SK-N-SH (cell line): ENCODE results near the gene SORBS1. TPM values are rescaled to one million over a fixed set of nuclear protein-coding genes. Genes with fewer than 3 reads are reported as not detected.

Experiments used
- CTCF ChIA-PET: fragments of 300-600, 350-600 bp; formaldehyde crosslinking; extraction: SDS; loops from one replicate; lab custom pipeline; 2021; lab: Yijun Ruan, JAX
- POLR2A ChIA-PET: fragments of 350-600 bp; sonication (Branson Sonifier 250); formaldehyde crosslinking; extraction: SDS; loops from one replicate; lab custom pipeline; 2020; ENCODE audit warnings: antibody characterized with exemption, inconsistent platforms; lab: Yijun Ruan, JAX
- DNase-seq: peaks from one replicate; pipeline ENCODE4 v3.0.0; 2012
- H2AFZ ChIP-seq: fragments of 200-600 bp; sonication (generic); 2 replicates; pipeline ENCODE4 v1.8.1; 2016; ENCODE audit warnings: antibody characterized with exemption, mild to moderate bottlenecking, low read depth
- H3F3A ChIP-seq: fragments of 200-600 bp; sonication (generic); replicated peaks from 2 replicates; pipeline ENCODE3; 2016; ENCODE audit warnings: antibody characterized with exemption, mild to moderate bottlenecking; ENCODE audit not compliant: insufficient read depth
- H3K27ac ChIP-seq, 2 experiments: fragments of 200-500 bp in 1 of 2; fragments of 200-600 bp in 1 of 2; sonication (Bioruptor generic) in 1 of 2; sonication (generic), shearing (Covaris generic) in 1 of 2; 2 replicates each; pipeline versions ENCODE4 v1.5.1 to v1.6.1; 2014 to 2016; ENCODE audit warnings: low read depth in 2 of 2, inconsistent platforms in 1 of 2, low read length in 1 of 2, mild to moderate bottlenecking in 1 of 2, mixed read lengths in 1 of 2
- H3K27me3 ChIP-seq: fragments of 200-600 bp; sonication (generic), shearing (Covaris generic); 2 replicates; pipeline ENCODE4 v1.6.1; 2016; ENCODE audit warnings: mixed run types; ENCODE audit not compliant: insufficient read depth
- H3K36me3 ChIP-seq, 2 experiments: fragments of 200-500 bp in 1 of 2; fragments of 200-600 bp in 1 of 2; sonication (Bioruptor generic) in 1 of 2; sonication (generic) in 1 of 2; replicated peaks in 1 of 2; 2 replicates each; pipeline versions ENCODE3 to v1.5.1; 2014 to 2016; ENCODE audit warnings: low read length in 1 of 2, mild to moderate bottlenecking in 1 of 2; ENCODE audit not compliant: insufficient read depth in 2 of 2, control insufficient read depth in 1 of 2
- H3K4me1 ChIP-seq, 2 experiments: fragments of 200-500 bp in 1 of 2; fragments of 200-600 bp in 1 of 2; sonication (Bioruptor generic) in 1 of 2; sonication (generic), shearing (Covaris generic) in 1 of 2; 2 replicates each; pipeline versions ENCODE4 v1.5.1 to v1.6.1; 2014 to 2016; ENCODE audit warnings: low read depth in 1 of 2, low read length in 1 of 2, mixed run types in 1 of 2; ENCODE audit not compliant: insufficient read depth in 2 of 2, control insufficient read depth in 1 of 2
- H3K4me2 ChIP-seq: fragments of 200-600 bp; sonication (generic), shearing (Covaris generic); 2 replicates; pipeline ENCODE4 v1.6.1; 2017; ENCODE audit warnings: mixed run types
- H3K4me3 ChIP-seq, 2 experiments: fragments of 200-500 bp in 1 of 2; fragments of 200-600 bp in 1 of 2; sonication (Bioruptor generic) in 1 of 2; sonication (generic), shearing (Covaris generic) in 1 of 2; 2 replicates each; pipeline versions ENCODE4 v1.5.1 to v1.8.1; 2014 to 2016; ENCODE audit warnings: low read depth in 2 of 2, inconsistent platforms in 1 of 2, low read length in 1 of 2, mild to moderate bottlenecking in 1 of 2, mixed read lengths in 1 of 2, moderate library complexity in 1 of 2
- H3K79me2 ChIP-seq: fragments of 200-600 bp; sonication (generic); 2 replicates; pipeline ENCODE4 v1.8.1; 2017; ENCODE audit warnings: mild to moderate bottlenecking; ENCODE audit not compliant: insufficient read depth
- H3K9ac ChIP-seq: fragments of 200-600 bp; sonication (generic); 2 replicates; pipeline ENCODE4 v1.6.1; 2017; ENCODE audit warnings: mixed run types
- H3K9me2 ChIP-seq: fragments of 200-600 bp; sonication (generic); 2 replicates; pipeline ENCODE4 v1.6.1; 2017; ENCODE audit warnings: mixed run types
- H3K9me3 ChIP-seq: fragments of 200-600 bp; sonication (generic); 2 replicates; pipeline ENCODE4 v1.6.1; 2017; ENCODE audit warnings: mixed run types, mild to moderate bottlenecking, moderate library complexity
- H4K20me1 ChIP-seq: fragments of 200-600 bp; sonication (generic); 2 replicates; pipeline ENCODE4 v1.6.1; 2017; ENCODE audit warnings: mild to moderate bottlenecking, mixed run types; ENCODE audit not compliant: insufficient read depth
- CHD2 ChIP-seq: fragments of 150-350 bp; IDR thresholded peaks from 2 replicates; pipeline ENCODE4 v1.6.1; 2018; ENCODE audit warnings: low read length; ENCODE audit not compliant: partially characterized antibody
- ELF1 ChIP-seq: IDR thresholded peaks from 2 replicates; pipeline ENCODE4 v1.4.0; 2012
- EZH2phosphoT487 ChIP-seq: fragments of 200-600 bp; sonication (generic); IDR thresholded peaks from 2 replicates; pipeline ENCODE4 v1.6.1; 2017; ENCODE audit warnings: low read depth, mixed run types, mild to moderate bottlenecking, antibody characterized with exemption, moderate library complexity, borderline replicate concordance
- FOXJ3 ChIP-seq: sonication (generic); formaldehyde crosslinking; IDR thresholded peaks from 2 replicates; pipeline ENCODE4 v1.5.1; 2020; ENCODE audit warnings: mild to moderate bottlenecking, missing genetic modification reagents
- FOXM1 ChIP-seq: IDR thresholded peaks from 2 replicates; pipeline ENCODE4 v1.4.0; 2012; ENCODE audit warnings: low read depth, mild to moderate bottlenecking
- GABPA ChIP-seq: IDR thresholded peaks from 2 replicates; pipeline ENCODE4 v1.4.0; 2012; ENCODE audit warnings: low read depth, mild to moderate bottlenecking
- GATA2 ChIP-seq: sonication (generic); formaldehyde crosslinking; IDR thresholded peaks from 2 replicates; pipeline ENCODE4 v1.5.0; 2020; ENCODE audit warnings: mild to moderate bottlenecking, missing genetic modification reagents
- JUND ChIP-seq: IDR thresholded peaks from 2 replicates; pipeline ENCODE4 v1.4.0; 2012
- MEF2A ChIP-seq: IDR thresholded peaks from 2 replicates; pipeline ENCODE4 v1.4.0; 2012; ENCODE audit warnings: low read depth, borderline replicate concordance
- MXI1 ChIP-seq: IDR thresholded peaks from 2 replicates; pipeline ENCODE4 v1.6.1; 2012; ENCODE audit warnings: mild to moderate bottlenecking, low read depth, low read length, improper control_type of control experiment
- NRF1 ChIP-seq: IDR thresholded peaks from 2 replicates; pipeline ENCODE4 v1.6.1; 2012; ENCODE audit warnings: low read depth, mild to moderate bottlenecking, low read length
- RCOR1 ChIP-seq: fragments of 150-350 bp; IDR thresholded peaks from 2 replicates; pipeline ENCODE4 v1.6.1; 2017; ENCODE audit warnings: antibody characterized with exemption, low read length
- RFX5 ChIP-seq: IDR thresholded peaks from 2 replicates; pipeline ENCODE4 v1.6.1; 2012; ENCODE audit warnings: mild to moderate bottlenecking, improper control_type of control experiment, low read length
- SMC3 ChIP-seq: IDR thresholded peaks from 2 replicates; pipeline ENCODE4 v1.6.1; 2012; ENCODE audit warnings: low read depth, low read length, improper control_type of control experiment
- TAF1 ChIP-seq: IDR thresholded peaks from 2 replicates; pipeline ENCODE4 v1.6.1; 2012; ENCODE audit warnings: low read depth, mild to moderate bottlenecking, low read length, moderate library complexity, borderline replicate concordance
- TCF12 ChIP-seq: IDR thresholded peaks from 2 replicates; pipeline ENCODE4 v1.4.0; 2012
- WGBS: methylation state at CpG from one replicate; pipeline ENCODE4 v1.1.6; 2017; ENCODE audit warnings: low lambda C conversion rate; 5-methylcytosine and 5-hydroxymethylcytosine counted together
- polyA plus RNA-seq, 3 experiments: library from polyadenylated mRNA; depleted of rRNA; stranded (reverse); fragments of >200 nt; gene quantifications; 2 replicates each; pipeline ENCODE4 v1.2.3, GENCODE V29; 2012
- TF ChIP-seq, protein P1 (sequence below): fragments of 150-350 bp; IDR thresholded peaks from 2 replicates; pipeline ENCODE4 v1.6.1; 2017; ENCODE audit warnings: antibody characterized with exemption, low read length, low read depth, borderline replicate concordance
- TF ChIP-seq, protein P2 (sequence below): IDR thresholded peaks from 2 replicates; pipeline ENCODE4; 2012
- TF ChIP-seq, protein P3 (sequence below): IDR thresholded peaks from 2 replicates; pipeline ENCODE4 v1.4.0; 2012; ENCODE audit warnings: low read depth, borderline replicate concordance
- TF ChIP-seq, protein P4 (sequence below): fragments of 150-350 bp; IDR thresholded peaks from 2 replicates; pipeline ENCODE4 v1.6.1; 2016; ENCODE audit warnings: mild to moderate bottlenecking, low read depth, low read length

SORBS1 gene
- polyA plus RNA-seq, 1 of the 3 experiments (the other 2 are of a cell fraction) = 0.36 TPM

DNA sequence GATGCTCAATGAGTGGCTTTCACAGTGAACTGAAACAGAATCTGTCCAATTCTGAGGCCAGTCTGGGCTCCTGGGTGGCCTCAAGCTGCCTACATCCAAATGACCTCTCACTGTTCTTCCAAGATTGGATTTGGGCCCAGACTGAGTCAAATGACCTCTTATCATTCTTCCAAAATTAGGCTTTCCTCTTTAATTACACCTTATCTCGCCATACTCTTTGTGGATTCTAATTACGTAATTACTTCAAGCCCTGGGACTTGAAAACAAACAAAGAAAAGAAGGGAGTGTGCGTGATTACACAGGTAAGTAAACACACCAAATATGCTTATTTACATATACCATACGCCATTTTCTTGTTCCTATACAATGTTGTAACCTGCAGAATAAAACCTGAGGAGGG lies 18.8 kb downstream of the SORBS1 start:
- WGBS = 61% methylated on average over 4 of the region's 4 CpGs
- H3K27ac ChIP-seq = no peak overlapping the region
- no peaks in the 10 kb centered on the region for H3K9me2 ChIP-seq
- H3K4me2 ChIP-seq = no peak overlapping the region
- TF ChIP-seq, protein P1, sequence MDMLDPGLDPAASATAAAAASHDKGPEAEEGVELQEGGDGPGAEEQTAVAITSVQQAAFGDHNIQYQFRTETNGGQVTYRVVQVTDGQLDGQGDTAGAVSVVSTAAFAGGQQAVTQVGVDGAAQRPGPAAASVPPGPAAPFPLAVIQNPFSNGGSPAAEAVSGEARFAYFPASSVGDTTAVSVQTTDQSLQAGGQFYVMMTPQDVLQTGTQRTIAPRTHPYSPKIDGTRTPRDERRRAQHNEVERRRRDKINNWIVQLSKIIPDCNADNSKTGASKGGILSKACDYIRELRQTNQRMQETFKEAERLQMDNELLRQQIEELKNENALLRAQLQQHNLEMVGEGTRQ = no peak
- TF ChIP-seq NRF1 (no peak), GABPA (no peak), SMC3 (no peak), FOXM1 (no peak), MEF2A (no peak), TAF1 (no peak)
- TF ChIP-seq, protein P2, sequence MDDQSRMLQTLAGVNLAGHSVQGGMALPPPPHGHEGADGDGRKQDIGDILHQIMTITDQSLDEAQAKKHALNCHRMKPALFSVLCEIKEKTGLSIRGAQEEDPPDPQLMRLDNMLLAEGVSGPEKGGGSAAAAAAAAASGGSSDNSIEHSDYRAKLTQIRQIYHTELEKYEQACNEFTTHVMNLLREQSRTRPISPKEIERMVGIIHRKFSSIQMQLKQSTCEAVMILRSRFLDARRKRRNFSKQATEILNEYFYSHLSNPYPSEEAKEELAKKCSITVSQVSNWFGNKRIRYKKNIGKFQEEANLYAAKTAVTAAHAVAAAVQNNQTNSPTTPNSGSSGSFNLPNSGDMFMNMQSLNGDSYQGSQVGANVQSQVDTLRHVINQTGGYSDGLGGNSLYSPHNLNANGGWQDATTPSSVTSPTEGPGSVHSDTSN = no peak
- TF ChIP-seq, protein P3, sequence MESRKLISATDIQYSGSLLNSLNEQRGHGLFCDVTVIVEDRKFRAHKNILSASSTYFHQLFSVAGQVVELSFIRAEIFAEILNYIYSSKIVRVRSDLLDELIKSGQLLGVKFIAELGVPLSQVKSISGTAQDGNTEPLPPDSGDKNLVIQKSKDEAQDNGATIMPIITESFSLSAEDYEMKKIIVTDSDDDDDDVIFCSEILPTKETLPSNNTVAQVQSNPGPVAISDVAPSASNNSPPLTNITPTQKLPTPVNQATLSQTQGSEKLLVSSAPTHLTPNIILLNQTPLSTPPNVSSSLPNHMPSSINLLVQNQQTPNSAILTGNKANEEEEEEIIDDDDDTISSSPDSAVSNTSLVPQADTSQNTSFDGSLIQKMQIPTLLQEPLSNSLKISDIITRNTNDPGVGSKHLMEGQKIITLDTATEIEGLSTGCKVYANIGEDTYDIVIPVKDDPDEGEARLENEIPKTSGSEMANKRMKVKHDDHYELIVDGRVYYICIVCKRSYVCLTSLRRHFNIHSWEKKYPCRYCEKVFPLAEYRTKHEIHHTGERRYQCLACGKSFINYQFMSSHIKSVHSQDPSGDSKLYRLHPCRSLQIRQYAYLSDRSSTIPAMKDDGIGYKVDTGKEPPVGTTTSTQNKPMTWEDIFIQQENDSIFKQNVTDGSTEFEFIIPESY = no peak
- TF ChIP-seq, all 33 proteins: peak for 0
- no peaks in the 10 kb centered on the region for H4K20me1 ChIP-seq
- no peaks in the 10 kb centered on the region for H3K4me1 ChIP-seq
- no peaks in the 10 kb centered on the region for H3F3A ChIP-seq
- H3K4me3 ChIP-seq = no peak overlapping the region
- no peaks in the 10 kb centered on the region for H3K27me3 ChIP-seq
- no peaks in the 10 kb centered on the region for H3K36me3 ChIP-seq
- ChIA-PET POLR2A (no interaction called here), CTCF (no interaction called here)
- H3K9ac ChIP-seq = no peak overlapping the region
- no peaks in the 10 kb centered on the region for H3K79me2 ChIP-seq
- DNase-seq = no peak
- H2AFZ ChIP-seq = no peak overlapping the region
- no peaks in the 10 kb centered on the region for H3K9me3 ChIP-seq

DNA sequence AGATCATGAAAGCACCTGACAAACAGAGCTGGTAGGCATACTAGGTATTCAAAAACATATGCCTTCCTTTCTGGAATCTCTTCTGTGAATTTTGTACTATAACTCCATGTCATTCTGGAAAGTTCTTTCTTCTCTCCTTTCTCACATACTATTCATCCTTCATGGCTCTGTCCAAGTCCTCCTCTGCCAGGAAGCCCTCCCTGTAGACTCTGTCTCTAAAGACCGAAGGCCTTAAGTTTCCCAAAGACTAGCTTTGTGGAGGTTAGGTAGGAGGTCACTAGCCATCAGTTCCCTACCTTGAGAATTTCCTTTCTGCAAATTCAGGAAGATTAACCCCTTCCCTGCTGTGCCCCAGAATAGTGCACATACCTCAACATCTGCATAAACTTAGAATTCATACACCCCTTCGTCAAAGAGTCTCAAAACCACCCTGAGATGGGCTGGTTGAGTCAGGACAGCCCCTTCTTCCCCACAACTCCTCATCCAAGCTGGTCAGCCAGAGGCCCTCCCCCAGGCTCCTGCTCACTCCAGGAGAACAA lies 20.6 kb downstream of the SORBS1 start:
- H3K27me3 ChIP-seq = no peaks in the 10 kb centered on the region
- no peaks in the 10 kb centered on the region for H3K9me2 ChIP-seq
- no peaks in the 10 kb centered on the region for H3F3A ChIP-seq
- no peak overlapping the region for H3K4me3 ChIP-seq
- no peaks in the 10 kb centered on the region for H3K79me2 ChIP-seq
- 41% methylated on average over 2 of the region's 2 CpGs for WGBS
- DNase-seq = no peak
- CTCF ChIA-PET = no interaction called here
- no peaks in the 10 kb centered on the region for H4K20me1 ChIP-seq
- H3K4me1 ChIP-seq = no peaks in the 10 kb centered on the region
- no peak overlapping the region for H2AFZ ChIP-seq
- no peak overlapping the region for H3K27ac ChIP-seq
- no peak overlapping the region for H3K9ac ChIP-seq
- POLR2A ChIA-PET = no interaction called here
- H3K4me2 ChIP-seq = no peak overlapping the region
- H3K9me3 ChIP-seq = no peaks in the 10 kb centered on the region
- H3K36me3 ChIP-seq = no peaks in the 10 kb centered on the region
- TF ChIP-seq EZH2phosphoT487 (no peak), MXI1 (no peak), JUND (no peak), CHD2 (no peak), MEF2A (no peak), TAF1 (no peak), GATA2 (CRISPR knock-in tag) (no peak), TCF12 (no peak), ELF1 (no peak), RCOR1 (no peak), GABPA (no peak), RFX5 (no peak), FOXJ3 (no peak)
- TF ChIP-seq, protein P2 = no peak
- TF ChIP-seq, protein P3 = no peak
- TF ChIP-seq, protein P4, sequence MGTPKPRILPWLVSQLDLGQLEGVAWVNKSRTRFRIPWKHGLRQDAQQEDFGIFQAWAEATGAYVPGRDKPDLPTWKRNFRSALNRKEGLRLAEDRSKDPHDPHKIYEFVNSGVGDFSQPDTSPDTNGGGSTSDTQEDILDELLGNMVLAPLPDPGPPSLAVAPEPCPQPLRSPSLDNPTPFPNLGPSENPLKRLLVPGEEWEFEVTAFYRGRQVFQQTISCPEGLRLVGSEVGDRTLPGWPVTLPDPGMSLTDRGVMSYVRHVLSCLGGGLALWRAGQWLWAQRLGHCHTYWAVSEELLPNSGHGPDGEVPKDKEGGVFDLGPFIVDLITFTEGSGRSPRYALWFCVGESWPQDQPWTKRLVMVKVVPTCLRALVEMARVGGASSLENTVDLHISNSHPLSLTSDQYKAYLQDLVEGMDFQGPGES = no peak
